ENCODE data around the gene CCL21. TPM values are rescaled to one million over a fixed set of nuclear protein-coding genes. Genes with fewer than 3 reads are reported as not detected.

CCL21 gene
- polyA plus RNA-seq, 2 of the 4 experiments (the other 2 are of a cell fraction), result not detected

DNA sequence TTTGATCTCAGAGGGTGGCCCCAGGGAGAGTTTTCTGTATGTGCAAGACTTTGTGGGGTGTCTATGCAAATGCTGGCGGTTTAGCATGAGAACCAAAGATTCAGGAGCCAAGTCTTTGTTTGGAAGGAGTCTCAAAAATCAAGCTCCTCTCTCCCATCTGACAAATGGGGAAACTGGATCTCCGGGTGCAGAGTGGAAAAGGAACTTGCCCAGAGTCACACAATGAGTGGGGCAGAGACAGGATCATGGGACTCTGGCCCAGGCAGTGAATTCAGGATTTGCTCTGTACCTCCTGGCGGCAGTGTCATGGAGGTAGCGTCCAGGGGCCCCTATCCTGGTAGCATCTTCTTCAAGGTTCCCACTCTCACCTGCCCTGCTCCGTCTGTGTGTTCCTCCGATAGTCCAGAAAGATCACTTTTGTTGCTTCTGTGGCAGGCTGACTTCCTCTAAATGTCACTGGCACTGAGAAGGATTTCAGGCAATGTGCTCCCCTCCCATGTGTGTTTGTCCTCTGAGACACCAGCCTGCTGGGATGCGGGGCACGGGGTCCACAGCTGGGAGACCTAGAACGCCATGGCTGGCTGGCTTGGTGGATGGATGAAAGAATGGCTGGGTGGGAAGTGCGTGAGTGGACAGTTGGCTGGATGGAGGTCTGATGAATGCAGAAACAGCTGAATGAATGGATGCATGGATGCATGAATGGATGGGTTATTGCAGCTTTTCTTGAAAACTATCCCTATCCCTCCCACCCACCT, 22.5 kb downstream of the CCL21 start:
- Histone ChIP-seq H3K4me1 (no peaks in the 10 kb centered on the region), H3K27ac (no peak overlapping the region), H3K9me3 (no peaks in the 10 kb centered on the region), H3K4me3 (no peak overlapping the region), H3K4me2 (no peak overlapping the region)
- ChIA-PET POLR2A (no interaction called here), CTCF (interaction anchor here (0.8 to 10.1 kb wide), 6 partner anchors 12 to 96 kb away, joined by 3 to 135 read pairs (median 6); no protein-coding TSS in a partner anchor)
- no peak for ATAC-seq
- no peak for TF ChIP-seq NFE2L2 (conservative IDR thresholded peaks at IDR 0.05; ENCODE audit: low read length)
- TF ChIP-seq, protein P1, sequence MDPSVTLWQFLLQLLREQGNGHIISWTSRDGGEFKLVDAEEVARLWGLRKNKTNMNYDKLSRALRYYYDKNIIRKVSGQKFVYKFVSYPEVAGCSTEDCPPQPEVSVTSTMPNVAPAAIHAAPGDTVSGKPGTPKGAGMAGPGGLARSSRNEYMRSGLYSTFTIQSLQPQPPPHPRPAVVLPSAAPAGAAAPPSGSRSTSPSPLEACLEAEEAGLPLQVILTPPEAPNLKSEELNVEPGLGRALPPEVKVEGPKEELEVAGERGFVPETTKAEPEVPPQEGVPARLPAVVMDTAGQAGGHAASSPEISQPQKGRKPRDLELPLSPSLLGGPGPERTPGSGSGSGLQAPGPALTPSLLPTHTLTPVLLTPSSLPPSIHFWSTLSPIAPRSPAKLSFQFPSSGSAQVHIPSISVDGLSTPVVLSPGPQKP (IDR thresholded peaks at IDR 0.05; ENCODE audit: low read depth, low read length), result no peak
- TF ChIP-seq JUN (IDR thresholded peaks at IDR 0.05), result no peak
- TF ChIP-seq GATA3 (IDR thresholded peaks at IDR 0.05; ENCODE audit: borderline replicate concordance), result no peak
- TF ChIP-seq EHF (CRISPR knock-in tag; IDR thresholded peaks at IDR 0.05), result no peak
- TF ChIP-seq ZNF302 (CRISPR knock-in tag; IDR thresholded peaks at IDR 0.05), result no peak
- no peak for TF ChIP-seq EP300 (IDR thresholded peaks at IDR 0.05)
- TF ChIP-seq TFCP2L1 (CRISPR knock-in tag; IDR thresholded peaks at IDR 0.05), result no peak
- TF ChIP-seq, protein P2, sequence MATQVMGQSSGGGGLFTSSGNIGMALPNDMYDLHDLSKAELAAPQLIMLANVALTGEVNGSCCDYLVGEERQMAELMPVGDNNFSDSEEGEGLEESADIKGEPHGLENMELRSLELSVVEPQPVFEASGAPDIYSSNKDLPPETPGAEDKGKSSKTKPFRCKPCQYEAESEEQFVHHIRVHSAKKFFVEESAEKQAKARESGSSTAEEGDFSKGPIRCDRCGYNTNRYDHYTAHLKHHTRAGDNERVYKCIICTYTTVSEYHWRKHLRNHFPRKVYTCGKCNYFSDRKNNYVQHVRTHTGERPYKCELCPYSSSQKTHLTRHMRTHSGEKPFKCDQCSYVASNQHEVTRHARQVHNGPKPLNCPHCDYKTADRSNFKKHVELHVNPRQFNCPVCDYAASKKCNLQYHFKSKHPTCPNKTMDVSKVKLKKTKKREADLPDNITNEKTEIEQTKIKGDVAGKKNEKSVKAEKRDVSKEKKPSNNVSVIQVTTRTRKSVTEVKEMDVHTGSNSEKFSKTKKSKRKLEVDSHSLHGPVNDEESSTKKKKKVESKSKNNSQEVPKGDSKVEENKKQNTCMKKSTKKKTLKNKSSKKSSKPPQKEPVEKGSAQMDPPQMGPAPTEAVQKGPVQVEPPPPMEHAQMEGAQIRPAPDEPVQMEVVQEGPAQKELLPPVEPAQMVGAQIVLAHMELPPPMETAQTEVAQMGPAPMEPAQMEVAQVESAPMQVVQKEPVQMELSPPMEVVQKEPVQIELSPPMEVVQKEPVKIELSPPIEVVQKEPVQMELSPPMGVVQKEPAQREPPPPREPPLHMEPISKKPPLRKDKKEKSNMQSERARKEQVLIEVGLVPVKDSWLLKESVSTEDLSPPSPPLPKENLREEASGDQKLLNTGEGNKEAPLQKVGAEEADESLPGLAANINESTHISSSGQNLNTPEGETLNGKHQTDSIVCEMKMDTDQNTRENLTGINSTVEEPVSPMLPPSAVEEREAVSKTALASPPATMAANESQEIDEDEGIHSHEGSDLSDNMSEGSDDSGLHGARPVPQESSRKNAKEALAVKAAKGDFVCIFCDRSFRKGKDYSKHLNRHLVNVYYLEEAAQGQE (IDR thresholded peaks at IDR 0.05), result no peak
- TF ChIP-seq, protein P3, sequence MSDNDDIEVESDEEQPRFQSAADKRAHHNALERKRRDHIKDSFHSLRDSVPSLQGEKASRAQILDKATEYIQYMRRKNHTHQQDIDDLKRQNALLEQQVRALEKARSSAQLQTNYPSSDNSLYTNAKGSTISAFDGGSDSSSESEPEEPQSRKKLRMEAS (IDR thresholded peaks at IDR 0.05), result no peak
- TF ChIP-seq, protein P4, sequence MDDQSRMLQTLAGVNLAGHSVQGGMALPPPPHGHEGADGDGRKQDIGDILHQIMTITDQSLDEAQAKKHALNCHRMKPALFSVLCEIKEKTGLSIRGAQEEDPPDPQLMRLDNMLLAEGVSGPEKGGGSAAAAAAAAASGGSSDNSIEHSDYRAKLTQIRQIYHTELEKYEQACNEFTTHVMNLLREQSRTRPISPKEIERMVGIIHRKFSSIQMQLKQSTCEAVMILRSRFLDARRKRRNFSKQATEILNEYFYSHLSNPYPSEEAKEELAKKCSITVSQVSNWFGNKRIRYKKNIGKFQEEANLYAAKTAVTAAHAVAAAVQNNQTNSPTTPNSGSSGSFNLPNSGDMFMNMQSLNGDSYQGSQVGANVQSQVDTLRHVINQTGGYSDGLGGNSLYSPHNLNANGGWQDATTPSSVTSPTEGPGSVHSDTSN (IDR thresholded peaks at IDR 0.05), result no peak
- TF ChIP-seq HDAC2 (IDR thresholded peaks at IDR 0.05), result no peak
- TF ChIP-seq MAZ (IDR thresholded peaks at IDR 0.05; ENCODE audit: borderline replicate concordance, low read depth, low read length), result no peak
- no peak for TF ChIP-seq ZSCAN20 (CRISPR knock-in tag; IDR thresholded peaks at IDR 0.05)
- no peak for TF ChIP-seq RFX5 (IDR thresholded peaks at IDR 0.05)
- TF ChIP-seq, protein P5, sequence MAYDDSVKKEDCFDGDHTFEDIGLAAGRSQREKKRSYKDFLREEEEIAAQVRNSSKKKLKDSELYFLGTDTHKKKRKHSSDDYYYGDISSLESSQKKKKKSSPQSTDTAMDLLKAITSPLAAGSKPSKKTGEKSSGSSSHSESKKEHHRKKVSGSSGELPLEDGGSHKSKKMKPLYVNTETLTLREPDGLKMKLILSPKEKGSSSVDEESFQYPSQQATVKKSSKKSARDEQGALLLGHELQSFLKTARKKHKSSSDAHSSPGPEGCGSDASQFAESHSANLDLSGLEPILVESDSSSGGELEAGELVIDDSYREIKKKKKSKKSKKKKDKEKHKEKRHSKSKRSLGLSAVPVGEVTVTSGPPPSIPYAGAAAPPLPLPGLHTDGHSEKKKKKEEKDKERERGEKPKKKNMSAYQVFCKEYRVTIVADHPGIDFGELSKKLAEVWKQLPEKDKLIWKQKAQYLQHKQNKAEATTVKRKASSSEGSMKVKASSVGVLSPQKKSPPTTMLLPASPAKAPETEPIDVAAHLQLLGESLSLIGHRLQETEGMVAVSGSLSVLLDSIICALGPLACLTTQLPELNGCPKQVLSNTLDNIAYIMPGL (CRISPR knock-in tag; IDR thresholded peaks at IDR 0.05; ENCODE audit: borderline replicate concordance), result no peak
- TF ChIP-seq POLR2AphosphoS2 (conservative IDR thresholded peaks at IDR 0.05; ENCODE audit: low read length), result no peak
- TF ChIP-seq HOXB5 (CRISPR knock-in tag; IDR thresholded peaks at IDR 0.05), result no peak
- 70% methylated on average over 10 of the region's 10 CpGs for WGBS (ENCODE audit: missing lambda C conversion rate)
- DNase-seq (ENCODE audit: low read depth in 1 of 2, low spot score in 1 of 2), result no peak
- no peak for FAIRE-seq

DNA sequence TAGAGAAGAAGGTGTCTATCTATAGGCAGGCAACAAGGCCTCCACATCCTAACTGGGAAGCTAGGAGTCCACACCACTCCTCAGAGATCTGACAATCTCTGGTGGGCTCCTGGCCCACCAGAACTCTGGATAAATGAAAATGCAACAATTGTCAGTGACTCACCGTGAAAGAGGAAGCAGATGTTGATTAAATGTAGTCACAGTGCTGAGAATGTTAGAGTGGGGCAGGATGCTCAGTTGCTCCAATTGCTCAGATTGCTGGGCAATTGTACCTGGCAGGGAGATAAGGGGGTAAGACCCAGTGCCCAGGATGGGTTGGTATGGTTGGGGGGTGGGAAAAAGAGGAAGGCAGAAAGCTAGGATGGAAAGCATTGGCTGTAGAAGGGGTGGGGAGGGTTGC, 23.2 kb downstream of the CCL21 start:
- CTCF ChIA-PET, result interaction anchor here (0.5 to 10.1 kb wide), 5 partner anchors 11 to 1789 kb away, joined by 4 to 135 read pairs (median 7); no protein-coding TSS in a partner anchor
- Histone ChIP-seq H3K27ac (no peak overlapping the region), H3K4me3 (no peak overlapping the region), H3K4me2 (no peak overlapping the region), H3K9me3 (no peaks in the 10 kb centered on the region), H3K4me1 (no peaks in the 10 kb centered on the region)
- ATAC-seq, result no peak
- WGBS (ENCODE audit: missing lambda C conversion rate), result 71% methylated on average over 1 of the region's 1 CpG
- no peak for DNase-seq (ENCODE audit: low read depth in 1 of 2, low spot score in 1 of 2)
- FAIRE-seq, result no peak
- POLR2A ChIA-PET, result no interaction called here
- no peak for TF ChIP-seq FOSB (CRISPR knock-in tag; IDR thresholded peaks at IDR 0.05)
- TF ChIP-seq, protein P4 (IDR thresholded peaks at IDR 0.05), result no peak
- TF ChIP-seq, protein P6, sequence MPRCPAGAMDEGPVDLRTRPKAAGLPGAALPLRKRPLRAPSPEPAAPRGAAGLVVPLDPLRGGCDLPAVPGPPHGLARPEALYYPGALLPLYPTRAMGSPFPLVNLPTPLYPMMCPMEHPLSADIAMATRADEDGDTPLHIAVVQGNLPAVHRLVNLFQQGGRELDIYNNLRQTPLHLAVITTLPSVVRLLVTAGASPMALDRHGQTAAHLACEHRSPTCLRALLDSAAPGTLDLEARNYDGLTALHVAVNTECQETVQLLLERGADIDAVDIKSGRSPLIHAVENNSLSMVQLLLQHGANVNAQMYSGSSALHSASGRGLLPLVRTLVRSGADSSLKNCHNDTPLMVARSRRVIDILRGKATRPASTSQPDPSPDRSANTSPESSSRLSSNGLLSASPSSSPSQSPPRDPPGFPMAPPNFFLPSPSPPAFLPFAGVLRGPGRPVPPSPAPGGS (IDR thresholded peaks at IDR 0.05), result no peak
- TF ChIP-seq, protein P1 (IDR thresholded peaks at IDR 0.05; ENCODE audit: low read depth, low read length), result no peak
